Esophagus squamous epithelium (tissue), 4 donors: ENCODE data around the gene MYO9A.

ENCODE experiments used
- CTCF ChIP-seq, 6 experiments: fragments of 450-650 bp in 4 of 6; fragments of 200-600 bp in 2 of 6; sonication (generic) in 2 of 6; IDR thresholded peaks; one replicate each; pipeline ENCODE4 v1.5.1; 2016 to 2019; ENCODE audit warnings: antibody characterized with exemption in 6 of 6, mild to moderate bottlenecking in 4 of 6, moderate library complexity in 4 of 6
- POLR2A ChIP-seq, 4 donors: fragments of 450-650 bp; IDR thresholded peaks; one replicate each; pipeline ENCODE4 v1.6.1; 2017; ENCODE audit warnings: antibody characterized with exemption in 4 of 4, mild to moderate bottlenecking in 4 of 4, moderate library complexity in 3 of 4

GRCh38 chr15:71899674-71900073, 218.3 kb downstream of the MYO9A start:
- TF ChIP-seq CTCF (IDR thresholded peaks at IDR 0.05), result no peak
- no peak for TF ChIP-seq POLR2A (IDR thresholded peaks at IDR 0.05)
